Sigmoid colon (tissue), 7 donors: ENCODE data around the gene HSD17B11. TPM values are rescaled to one million over a fixed set of nuclear protein-coding genes. Genes with fewer than 3 reads are reported as not detected.
"Not testable (repeated sequence)": the region's sequence is repeated elsewhere in the genome, so short reads cannot be mapped to it uniquely, and the experiment has no call there.

Experiments used
- DNase-seq: peaks from one replicate; pipeline ENCODE4 v3.0.0-alpha.2; 2019
- H3K27ac ChIP-seq, 4 donors: fragments of 200-600 bp; sonication (generic); one replicate each; pipeline ENCODE4 v1.5.1; 2016 to 2019; ENCODE audit warnings: mild to moderate bottlenecking in 1 of 4
- H3K27me3 ChIP-seq, 3 donors: fragments of 200-600 bp; sonication (generic); one replicate each; pipeline ENCODE4 v1.5.1; 2019; ENCODE audit warnings: mild to moderate bottlenecking in 1 of 3
- H3K36me3 ChIP-seq, 4 donors: fragments of 200-600 bp; sonication (generic); one replicate each; pipeline ENCODE4 v1.5.1; 2016 to 2019
- H3K4me1 ChIP-seq, 4 donors: fragments of 200-600 bp; sonication (generic); one replicate each; pipeline ENCODE4 v1.5.1; 2017 to 2019
- H3K4me3 ChIP-seq, 4 donors: fragments of 200-600 bp; sonication (generic); one replicate each; pipeline ENCODE4 v1.5.1; 2017 to 2019; ENCODE audit warnings: mild to moderate bottlenecking in 2 of 4, moderate library complexity in 1 of 4
- H3K9me3 ChIP-seq, 4 donors: fragments of 200-600 bp in 3 of 4; sonication (generic) in 3 of 4; one replicate each; pipeline versions ENCODE4 v1.5.1 to v1.6.1; 2013 to 2019
- EP300 ChIP-seq, 4 donors: sonication (generic); formaldehyde crosslinking; IDR thresholded peaks; one replicate each; pipeline ENCODE4 v1.6.1; 2017; ENCODE audit warnings: antibody characterized with exemption in 4 of 4
- POLR2A ChIP-seq, 2 donors: fragments of 450-650 bp; IDR thresholded peaks; one replicate each; pipeline ENCODE4 v1.6.1; 2016; ENCODE audit warnings: antibody characterized with exemption in 2 of 2, mild to moderate bottlenecking in 2 of 2, moderate library complexity in 2 of 2
- POLR2AphosphoS5 ChIP-seq, 4 donors: sonication (generic); formaldehyde crosslinking; IDR thresholded peaks; one replicate each; pipeline ENCODE4 v1.6.1; 2017; ENCODE audit warnings: antibody characterized with exemption in 4 of 4
- WGBS, 2 donors: extraction: QIAGEN DNeasy Blood & Tissue Kit; methylation state at CpG; one replicate each; pipeline ENCODE4 v1.1.7; 2013; 5-methylcytosine and 5-hydroxymethylcytosine counted together
- intact Hi-C: fragments of 100-400 bp; cut with DNase I; formaldehyde crosslinking; loops from one replicate; pipeline ENCODE4 v1.15.1; 2023
- polyA plus RNA-seq, 3 donors: library from polyadenylated mRNA; stranded (reverse); fragments of 200-250 nt; gene quantifications; one replicate each; pipeline ENCODE4 v1.2.3, GENCODE V29; 2013
- total RNA-seq, 4 donors: library from RNA; depleted of rRNA; stranded (reverse); fragments of >200 nt; gene quantifications; one replicate each; pipeline ENCODE4 v1.1.0, GENCODE V29; 2016
- TF ChIP-seq, protein P1 (sequence below), 4 experiments: fragments of 450-650 bp in 3 of 4; fragments of 200-600 bp in 1 of 4; IDR thresholded peaks; one replicate each; pipeline ENCODE4 v1.5.1; 2016 to 2019; ENCODE audit warnings: antibody characterized with exemption in 4 of 4, mild to moderate bottlenecking in 3 of 4, moderate library complexity in 2 of 4
- donor health status: healthy with polysubstance abuse.
- donor health status: Bipolar disorder and iron deficiency.
- donor health status: healthy.

Gene HSD17B11
- total and polyA plus RNA-seq, 7 donors = 57.3 to 145 (median 97.6) TPM

DNA sequence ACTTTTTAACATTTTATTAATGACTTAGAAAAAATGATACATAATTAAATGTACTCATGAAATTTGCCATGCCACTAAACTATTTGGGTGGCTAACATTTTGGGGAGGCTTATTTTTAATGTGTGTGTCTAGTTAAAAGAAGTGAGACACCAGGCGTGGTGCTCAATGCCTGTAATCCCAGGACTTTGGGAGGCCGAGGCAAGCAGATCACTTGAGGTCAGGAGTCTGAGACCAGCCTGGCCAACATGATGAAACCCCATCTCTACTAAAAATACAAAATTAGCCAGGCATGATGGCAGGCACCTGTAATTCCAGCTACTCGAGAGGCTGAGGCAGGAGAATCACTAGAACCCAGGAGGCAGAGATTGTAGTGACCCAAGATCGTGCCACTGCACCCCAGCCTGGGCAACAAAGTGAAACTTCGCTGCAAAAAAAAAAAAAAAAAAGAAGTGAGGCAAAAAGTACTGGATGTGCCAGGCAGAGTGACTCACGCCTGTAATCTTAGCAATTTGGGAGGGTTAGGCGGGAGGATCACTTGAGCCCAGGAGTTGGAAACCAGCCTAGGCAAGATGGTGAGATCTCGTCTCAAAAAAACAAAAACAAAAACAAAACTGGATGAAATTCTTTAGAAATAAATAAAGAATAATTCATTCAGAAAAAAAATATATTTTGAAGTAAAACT, 48.9 kb downstream of the HSD17B11 start:
- DNase-seq, H3K27me3 ChIP-seq, intact Hi-C loops, H3K4me3 ChIP-seq, H3K4me1 ChIP-seq: not testable (repeated sequence)
- 87 to 88% methylated on average over 8 of the region's 8 CpGs for WGBS, 2 donors
- TF ChIP-seq POLR2AphosphoS5 (IDR thresholded peaks at IDR 0.05) = peak in 1 of 4 donors; percentile 21
- Histone ChIP-seq H3K36me3 (peaks cover 5 to 77% (median 8%) of the 10 kb centered on the region in 4 donors), H3K9me3 (peaks cover 0 to 13% (median 0%) of the 10 kb centered on the region in 4 donors), H3K27ac (peak overlapping the region in 2 of 4 donors; percentile 16 to 47)

DNA sequence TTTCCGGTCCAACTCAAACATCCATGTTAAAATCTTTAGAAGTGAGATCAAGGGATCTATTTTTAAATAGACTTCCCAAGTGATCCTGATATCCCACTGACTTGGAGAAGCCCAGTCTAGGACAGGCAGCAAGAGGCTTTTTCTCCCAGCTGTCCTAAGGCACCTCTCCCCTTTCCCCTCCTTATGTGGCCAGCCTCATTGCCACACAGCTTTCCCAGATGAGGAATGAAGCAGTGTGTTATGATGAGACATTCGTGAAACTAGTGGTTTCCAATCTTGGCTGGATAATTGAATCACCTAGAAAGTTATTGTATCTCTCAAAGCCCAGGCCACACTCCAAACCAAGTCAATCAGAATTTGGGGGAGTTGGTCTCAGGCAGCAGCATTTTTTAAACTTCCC, 51.5 kb downstream of the HSD17B11 start:
- H3K9me3 ChIP-seq = no peaks in the 10 kb centered on the region
- H3K27me3 ChIP-seq = no peaks in the 10 kb centered on the region
- H3K4me3 ChIP-seq = no peak overlapping the region
- WGBS, 2 donors = 95 to 98% methylated on average over 2 of the region's 2 CpGs
- intact Hi-C loops = no loop called here
- DNase-seq = no peak
- H3K4me1 ChIP-seq = peaks cover 0 to 5% (median 0%) of the 10 kb centered on the region in 4 donors
- no peak for TF ChIP-seq EP300 (IDR thresholded peaks at IDR 0.05)
- no peak for TF ChIP-seq POLR2AphosphoS5 (IDR thresholded peaks at IDR 0.05)
- TF ChIP-seq, protein P1, sequence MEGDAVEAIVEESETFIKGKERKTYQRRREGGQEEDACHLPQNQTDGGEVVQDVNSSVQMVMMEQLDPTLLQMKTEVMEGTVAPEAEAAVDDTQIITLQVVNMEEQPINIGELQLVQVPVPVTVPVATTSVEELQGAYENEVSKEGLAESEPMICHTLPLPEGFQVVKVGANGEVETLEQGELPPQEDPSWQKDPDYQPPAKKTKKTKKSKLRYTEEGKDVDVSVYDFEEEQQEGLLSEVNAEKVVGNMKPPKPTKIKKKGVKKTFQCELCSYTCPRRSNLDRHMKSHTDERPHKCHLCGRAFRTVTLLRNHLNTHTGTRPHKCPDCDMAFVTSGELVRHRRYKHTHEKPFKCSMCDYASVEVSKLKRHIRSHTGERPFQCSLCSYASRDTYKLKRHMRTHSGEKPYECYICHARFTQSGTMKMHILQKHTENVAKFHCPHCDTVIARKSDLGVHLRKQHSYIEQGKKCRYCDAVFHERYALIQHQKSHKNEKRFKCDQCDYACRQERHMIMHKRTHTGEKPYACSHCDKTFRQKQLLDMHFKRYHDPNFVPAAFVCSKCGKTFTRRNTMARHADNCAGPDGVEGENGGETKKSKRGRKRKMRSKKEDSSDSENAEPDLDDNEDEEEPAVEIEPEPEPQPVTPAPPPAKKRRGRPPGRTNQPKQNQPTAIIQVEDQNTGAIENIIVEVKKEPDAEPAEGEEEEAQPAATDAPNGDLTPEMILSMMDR (IDR thresholded peaks at IDR 0.05) = no peak
- TF ChIP-seq POLR2A (IDR thresholded peaks at IDR 0.05) = no peak
- peaks cover 0 to 68% (median 12%) of the 10 kb centered on the region in 4 donors for H3K36me3 ChIP-seq
- H3K27ac ChIP-seq = no peak overlapping the region

DNA sequence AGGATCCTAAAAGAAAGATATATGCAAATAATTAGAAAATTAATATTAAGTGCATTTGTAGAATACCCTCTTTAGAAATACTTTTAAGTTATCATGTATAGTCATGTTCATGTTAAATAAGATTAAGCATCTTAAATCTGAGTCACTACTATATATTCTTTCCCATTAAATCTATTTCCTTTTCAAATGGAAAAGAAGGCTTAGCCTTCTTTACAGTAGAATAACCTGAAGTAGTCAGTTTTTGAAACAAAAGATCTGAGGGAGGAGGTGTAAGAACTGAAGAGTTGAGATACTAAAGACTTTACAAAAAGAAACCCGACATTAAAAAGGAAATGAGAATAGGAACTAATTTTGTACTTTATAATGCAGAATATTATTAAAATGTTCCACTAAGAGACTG, 53.6 kb downstream of the HSD17B11 start:
- Histone ChIP-seq H3K27ac (no peak overlapping the region), H3K4me3 (no peak overlapping the region), H3K4me1 (peaks cover 0 to 5% (median 0%) of the 10 kb centered on the region in 4 donors), H3K36me3 (peaks cover 0 to 73% (median 12%) of the 10 kb centered on the region in 4 donors), H3K9me3 (peaks cover 5 to 8% (median 6%) of the 10 kb centered on the region in 4 donors), H3K27me3 (no peaks in the 10 kb centered on the region)
- no peak for DNase-seq
- TF ChIP-seq, protein P1 (IDR thresholded peaks at IDR 0.05) = no peak
- no peak for TF ChIP-seq POLR2A (IDR thresholded peaks at IDR 0.05)
- TF ChIP-seq EP300 (IDR thresholded peaks at IDR 0.05) = no peak
- no peak for TF ChIP-seq POLR2AphosphoS5 (IDR thresholded peaks at IDR 0.05)
- intact Hi-C loops = no loop called here
- WGBS, 2 donors = 77 to 88% methylated on average over 1 of the region's 1 CpG

DNA sequence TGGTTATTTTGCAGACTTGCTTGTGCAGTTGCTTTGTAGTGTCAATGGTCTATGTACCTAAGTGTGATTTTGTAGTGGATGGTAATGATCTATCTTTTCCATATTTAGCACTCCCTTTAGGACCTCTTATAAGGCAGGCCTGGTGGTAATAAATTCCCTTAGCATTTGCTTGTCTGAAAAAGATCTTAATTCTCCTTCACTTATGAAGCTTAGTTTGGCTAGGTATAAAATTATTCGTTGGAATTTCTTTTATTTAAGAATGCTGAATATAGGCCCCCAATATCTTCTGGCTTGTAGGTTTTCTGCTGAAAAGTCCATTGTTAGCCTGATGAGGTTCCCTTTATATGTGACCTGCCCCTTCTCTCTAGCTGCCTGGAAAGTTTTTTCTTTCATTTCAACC, 57.7 kb downstream of the HSD17B11 start:
- TF ChIP-seq POLR2AphosphoS5 (IDR thresholded peaks at IDR 0.05) = peak in 1 of 4 donors; percentile 0
- TF ChIP-seq EP300 (IDR thresholded peaks at IDR 0.05) = no peak
- Histone ChIP-seq H3K27ac (no peak overlapping the region), H3K36me3 (peaks cover 0 to 38% (median 7%) of the 10 kb centered on the region in 4 donors), H3K9me3 (peaks cover 5 to 8% (median 6%) of the 10 kb centered on the region in 4 donors), H3K4me3 (no peak overlapping the region), H3K27me3 (no peaks in the 10 kb centered on the region), H3K4me1 (no peaks in the 10 kb centered on the region)
- no peak for DNase-seq
- 97 to 99% methylated on average over 1 of the region's 1 CpG for WGBS, 2 donors
- intact Hi-C loops = no loop called here

DNA sequence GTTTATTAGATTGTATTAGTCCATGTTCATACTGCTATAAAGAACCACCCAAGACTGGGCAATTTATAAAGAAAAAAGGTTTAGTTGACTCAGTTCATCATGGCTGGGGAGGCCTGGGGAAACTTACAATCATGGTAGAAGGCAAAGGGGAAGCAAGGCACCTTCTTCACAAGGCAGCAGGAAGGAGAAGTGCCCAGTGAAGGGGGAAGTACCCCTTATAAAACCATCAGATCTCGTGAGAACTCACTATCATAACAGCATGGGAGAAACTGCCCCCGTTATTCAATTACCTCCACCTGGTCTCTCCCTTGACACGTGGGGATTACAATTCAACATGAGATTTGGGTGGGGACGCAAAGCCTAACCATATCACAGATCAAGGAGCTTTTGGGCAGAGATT, 60.2 kb downstream of the HSD17B11 start:
- TF ChIP-seq POLR2A (IDR thresholded peaks at IDR 0.05) = no peak
- TF ChIP-seq POLR2AphosphoS5 (IDR thresholded peaks at IDR 0.05) = no peak
- TF ChIP-seq EP300 (IDR thresholded peaks at IDR 0.05) = no peak
- TF ChIP-seq, protein P1 (IDR thresholded peaks at IDR 0.05) = no peak
- intact Hi-C loops = no loop called here
- WGBS, 2 donors = 88 to 90% methylated on average over 4 of the region's 4 CpGs
- no peak for DNase-seq
- H3K4me1 ChIP-seq = no peaks in the 10 kb centered on the region
- peaks cover 0 to 13% (median 3%) of the 10 kb centered on the region in 4 donors for H3K36me3 ChIP-seq
- no peaks in the 10 kb centered on the region for H3K27me3 ChIP-seq
- no peak overlapping the region for H3K27ac ChIP-seq
- H3K9me3 ChIP-seq = peaks cover 5 to 8% (median 6%) of the 10 kb centered on the region in 4 donors
- H3K4me3 ChIP-seq = no peak overlapping the region
